SJSA1 (cell line): ENCODE measurements around the gene EXOC1. TPM values are rescaled to one million over a fixed set of nuclear protein-coding genes. Genes with fewer than 3 reads are reported as not detected.

Experiments used
- DNase-seq, 2 experiments: peaks; one replicate each; pipeline ENCODE4 v3.0.0-alpha.2; 2015 to 2020; ENCODE audit warnings: low spot score in 2 of 2, low read depth in 1 of 2
- H3K27ac ChIP-seq: fragments of 250-450 bp; sonication (Bioruptor Pico); 2 replicates; pipeline ENCODE4 v1.5.1; 2020; ENCODE audit warnings: mild to moderate bottlenecking, moderate library complexity
- H3K27me3 ChIP-seq: fragments of 250-450 bp; sonication (Bioruptor Pico); replicated peaks from 2 replicates; pipeline ENCODE4 v1.5.1; 2020; ENCODE audit warnings: mild to moderate bottlenecking, moderate library complexity
- H3K36me3 ChIP-seq: fragments of 250-450 bp; sonication (Bioruptor Pico); 2 replicates; pipeline ENCODE4 v1.5.1; 2020; ENCODE audit warnings: mild to moderate bottlenecking
- H3K4me1 ChIP-seq: fragments of 250-450 bp; sonication (Bioruptor Pico); replicated peaks from 2 replicates; pipeline ENCODE4 v1.6.1; 2021; ENCODE audit warnings: mild to moderate bottlenecking
- H3K4me3 ChIP-seq: fragments of 250-450 bp; sonication (Bioruptor Pico); 2 replicates; pipeline ENCODE4 v1.5.1; 2020; ENCODE audit warnings: mild to moderate bottlenecking
- H3K9me3 ChIP-seq: fragments of 250-450 bp; sonication (Bioruptor Pico); replicated peaks from 2 replicates; pipeline ENCODE4 v1.5.1; 2020; ENCODE audit warnings: mild to moderate bottlenecking
- total RNA-seq: library from RNA; depleted of rRNA; stranded (reverse); fragments of >200 nt; shearing (Covaris generic); gene quantifications from 2 replicates; pipeline ENCODE4 v1.2.3, GENCODE V29; 2014

The EXOC1 gene
- total RNA-seq, 1 experiment from 2014 or later, result 41.7 TPM

GRCh38 chr4:55865228-55865806 lies 11.9 kb downstream of the EXOC1 start:
- no peaks in the 10 kb centered on the region for H3K9me3 ChIP-seq
- H3K27me3 ChIP-seq, result no peaks in the 10 kb centered on the region
- DNase-seq, result peak in 1 of 2 experiments; percentile 12
- no peak overlapping the region for H3K27ac ChIP-seq
- H3K36me3 ChIP-seq, result peaks cover 17% of the 10 kb centered on the region
- peaks cover 21% of the 10 kb centered on the region for H3K4me1 ChIP-seq
- H3K4me3 ChIP-seq, result no peak overlapping the region

- Histone ChIP-seq H3K4me1 (peaks cover 21% of the 10 kb centered on the region), H3K4me3 (no peak overlapping the region), H3K36me3 (peaks cover 22% of the 10 kb centered on the region), H3K27me3 (no peaks in the 10 kb centered on the region), H3K27ac (0 out of 2 replicates have a peak overlapping the region, but pooled peaks have one; percentile 16), H3K9me3 (no peaks in the 10 kb centered on the region)
- peak in 1 of 2 experiments; percentile 72 for DNase-seq
These were observed 13.0 kb downstream of the EXOC1 start for GRCh38 chr4:55866290-55866907.

GRCh38 chr4:55866973-55867574 lies 13.6 kb downstream of the EXOC1 start:
- Histone ChIP-seq H3K9me3 (no peaks in the 10 kb centered on the region), H3K4me1 (peaks cover 21% of the 10 kb centered on the region), H3K27me3 (no peaks in the 10 kb centered on the region), H3K27ac (no peak overlapping the region), H3K4me3 (no peak overlapping the region), H3K36me3 (peaks cover 28% of the 10 kb centered on the region)
- peak in 1 of 2 experiments; percentile 59 for DNase-seq

- no peak overlapping the region for H3K4me3 ChIP-seq
- no peaks in the 10 kb centered on the region for H3K27me3 ChIP-seq
- H3K4me1 ChIP-seq, result peaks cover 21% of the 10 kb centered on the region
- H3K9me3 ChIP-seq, result no peaks in the 10 kb centered on the region
- H3K27ac ChIP-seq, result no peak overlapping the region
- no peak for DNase-seq
- peaks cover 37% of the 10 kb centered on the region for H3K36me3 ChIP-seq
These were observed 15.2 kb downstream of the EXOC1 start for GRCh38 chr4:55868581-55869090.

- Histone ChIP-seq H3K4me1 (peaks cover 9% of the 10 kb centered on the region), H3K4me3 (no peak overlapping the region), H3K27me3 (no peaks in the 10 kb centered on the region), H3K9me3 (no peaks in the 10 kb centered on the region), H3K27ac (no peak overlapping the region), H3K36me3 (peaks cover 38% of the 10 kb centered on the region)
- DNase-seq, result no peak
These were observed 17.9 kb downstream of the EXOC1 start for GRCh38 chr4:55871299-55871800.

- DNase-seq, result no peak
- Histone ChIP-seq H3K4me1 (no peaks in the 10 kb centered on the region), H3K27me3 (no peaks in the 10 kb centered on the region), H3K36me3 (peaks cover 49% of the 10 kb centered on the region), H3K9me3 (no peaks in the 10 kb centered on the region), H3K27ac (no peak overlapping the region), H3K4me3 (no peak overlapping the region)
These were observed 21.4 kb downstream of the EXOC1 start for GRCh38 chr4:55874831-55875230.

- Histone ChIP-seq H3K4me1 (no peaks in the 10 kb centered on the region), H3K4me3 (no peak overlapping the region), H3K9me3 (no peaks in the 10 kb centered on the region), H3K27me3 (no peaks in the 10 kb centered on the region), H3K27ac (no peak overlapping the region), H3K36me3 (peaks cover 43% of the 10 kb centered on the region)
- no peak for DNase-seq
These were observed 22.9 kb downstream of the EXOC1 start for GRCh38 chr4:55876387-55876786.

- no peak for DNase-seq
- no peaks in the 10 kb centered on the region for H3K4me1 ChIP-seq
- H3K9me3 ChIP-seq, result no peaks in the 10 kb centered on the region
- H3K27ac ChIP-seq, result no peak overlapping the region
- H3K36me3 ChIP-seq, result peaks cover 35% of the 10 kb centered on the region
- no peak overlapping the region for H3K4me3 ChIP-seq
- H3K27me3 ChIP-seq, result no peaks in the 10 kb centered on the region
These were observed 25.8 kb downstream of the EXOC1 start for GRCh38 chr4:55879224-55879623.

- no peaks in the 10 kb centered on the region for H3K27me3 ChIP-seq
- no peak overlapping the region for H3K4me3 ChIP-seq
- no peak for DNase-seq
These were observed 27.3 kb downstream of the EXOC1 start for GRCh38 chr4:55880652-55881280.

GRCh38 chr4:55884093-55884850 lies 30.8 kb downstream of the EXOC1 start:
- no peak overlapping the region for H3K27ac ChIP-seq
- no peak for DNase-seq

More at GRCh38 chr4:55880652-55881280, 27.3 kb downstream of the EXOC1 start:
- H3K9me3 ChIP-seq, result no peaks in the 10 kb centered on the region
- no peak overlapping the region for H3K27ac ChIP-seq
- no peaks in the 10 kb centered on the region for H3K4me1 ChIP-seq
- H3K36me3 ChIP-seq, result peaks cover 41% of the 10 kb centered on the region

GRCh38 chr4:55884851-55885219 lies 31.4 kb downstream of the EXOC1 start:
- Histone ChIP-seq H3K9me3 (no peaks in the 10 kb centered on the region), H3K4me1 (no peaks in the 10 kb centered on the region), H3K4me3 (no peak overlapping the region), H3K27ac (no peak overlapping the region), H3K36me3 (peaks cover 28% of the 10 kb centered on the region), H3K27me3 (no peaks in the 10 kb centered on the region)
- DNase-seq, result no peak

More at GRCh38 chr4:55884093-55884850, 30.8 kb downstream of the EXOC1 start:
- Histone ChIP-seq H3K36me3 (peaks cover 32% of the 10 kb centered on the region), H3K4me3 (no peak overlapping the region), H3K4me1 (no peaks in the 10 kb centered on the region), H3K27me3 (no peaks in the 10 kb centered on the region), H3K9me3 (no peaks in the 10 kb centered on the region)

GRCh38 chr4:55887594-55887993 lies 34.1 kb downstream of the EXOC1 start:
- H3K4me3 ChIP-seq, result no peak overlapping the region
- no peak for DNase-seq
- H3K27ac ChIP-seq, result no peak overlapping the region
- H3K27me3 ChIP-seq, result no peaks in the 10 kb centered on the region
- no peaks in the 10 kb centered on the region for H3K4me1 ChIP-seq
- H3K9me3 ChIP-seq, result no peaks in the 10 kb centered on the region
- peaks cover 22% of the 10 kb centered on the region for H3K36me3 ChIP-seq

GRCh38 chr4:55892156-55892555 lies 38.7 kb downstream of the EXOC1 start:
- DNase-seq, result no peak
- no peaks in the 10 kb centered on the region for H3K27me3 ChIP-seq
- peaks cover 41% of the 10 kb centered on the region for H3K36me3 ChIP-seq
- H3K9me3 ChIP-seq, result no peaks in the 10 kb centered on the region
- H3K4me1 ChIP-seq, result no peaks in the 10 kb centered on the region
- no peak overlapping the region for H3K27ac ChIP-seq
- H3K4me3 ChIP-seq, result no peak overlapping the region
